GM13977 (cell line): Measurements from ENCODE around the gene APCDD1.
"Not testable (repeated sequence)": the region's sequence is repeated elsewhere in the genome, so short reads cannot be mapped to it uniquely, and the experiment has no call there.

Experiments
- DNase-seq: peaks from one replicate; pipeline ENCODE4 v3.0.0; 2012; ENCODE audit warnings: low spot score
- CTCF ChIP-seq: IDR thresholded peaks from 2 replicates; pipeline ENCODE4 v1.5.1; 2012; ENCODE audit warnings: mild to moderate bottlenecking, control low read depth; ENCODE audit not compliant: insufficient read depth; ENCODE audit errors: extremely low read depth, missing control alignments
- in situ Hi-C: fragments of 300-500 bp; cut with MboI; formaldehyde crosslinking; loops from one replicate; pipeline ENCODE4 v1.12.0; 2022; ENCODE audit warnings: low sequenced_read_pairs, low pct_unique_long_range_greater_than_20kb, mixed read lengths, inconsistent platforms; ENCODE audit not compliant: unreplicated experiment

The APCDD1 gene

GRCh38 chr18:10495936-10496335, 41.5 kb downstream of the APCDD1 start:
- in situ Hi-C loops = no loop called here
- no peak for TF ChIP-seq CTCF
- no peak for DNase-seq

- DNase-seq = no peak
- in situ Hi-C loops = no loop called here
- no peak for TF ChIP-seq CTCF
Observed at GRCh38 chr18:10497206-10497749, 42.8 kb downstream of the APCDD1 start.

GRCh38 chr18:10499230-10499629, 44.8 kb downstream of the APCDD1 start:
- no peak for TF ChIP-seq CTCF
- in situ Hi-C loops = no loop called here
- no peak for DNase-seq

GRCh38 chr18:10500038-10500437, 45.6 kb downstream of the APCDD1 start:
- in situ Hi-C loops = no loop called here
- no peak for DNase-seq
- TF ChIP-seq CTCF = no peak

- in situ Hi-C loops = no loop called here
- DNase-seq = no peak
- TF ChIP-seq CTCF = no peak
Observed at GRCh38 chr18:10504723-10505122, 50.3 kb downstream of the APCDD1 start.

GRCh38 chr18:10505892-10506291, 51.5 kb downstream of the APCDD1 start:
- in situ Hi-C loops, DNase-seq: not testable (repeated sequence)

- TF ChIP-seq CTCF = no peak
- DNase-seq = no peak
- in situ Hi-C loops = no loop called here
Observed at GRCh38 chr18:10508591-10508990, 54.2 kb downstream of the APCDD1 start.
